Psoas muscle (tissue), 8 donors: ENCODE measurements around the gene LAMP5. TPM values are rescaled to one million over a fixed set of nuclear protein-coding genes. Genes with fewer than 3 reads are reported as not detected.

ENCODE experiments used
- ATAC-seq, 4 donors: fragments of 200-7000 bp; cut with Tn5 transposase; one replicate each; pipeline ENCODE4 v1.9.1; 2020; ENCODE audit warnings: moderate library complexity in 3 of 4, mild to moderate bottlenecking in 2 of 4
- DNase-seq, 2 donors: peaks; one replicate each; pipeline ENCODE4 v3.0.0-alpha.2; 2020
- H3K27ac ChIP-seq: fragments of 200-600 bp; one replicate; pipeline ENCODE4 v1.8.0; 2022
- H3K27me3 ChIP-seq, 3 donors: fragments of 200-600 bp in 1 of 3; one replicate each; pipeline versions ENCODE4 v1.6.1 to v1.8.0; 2013 to 2022; ENCODE audit warnings: low read length in 2 of 3, mild to moderate bottlenecking in 2 of 3, moderate library complexity in 1 of 3; ENCODE audit not compliant: insufficient read depth in 3 of 3
- H3K36me3 ChIP-seq, 2 donors: fragments of 200-600 bp in 1 of 2; one replicate each; pipeline versions ENCODE4 v1.6.1 to v1.8.0; 2013 to 2022; ENCODE audit warnings: low read depth in 1 of 2, mild to moderate bottlenecking in 1 of 2, moderate library complexity in 1 of 2; ENCODE audit not compliant: insufficient read depth in 1 of 2
- H3K4me1 ChIP-seq: fragments of 200-600 bp; one replicate; pipeline ENCODE4 v1.8.0; 2022
- H3K4me3 ChIP-seq: fragments of 200-600 bp; one replicate; pipeline ENCODE4 v1.8.0; 2022; ENCODE audit warnings: mild to moderate bottlenecking
- H3K9me3 ChIP-seq: fragments of 200-600 bp; one replicate; pipeline ENCODE4 v1.8.0; 2022
- CTCF ChIP-seq: fragments of 200-600 bp; IDR thresholded peaks from one replicate; pipeline ENCODE4 v1.8.0; 2022; ENCODE audit warnings: antibody characterized with exemption
- WGBS, 3 donors: extraction: QIAGEN DNeasy Blood & Tissue Kit; methylation state at CpG; one replicate each; pipeline versions ENCODE4 v1.1.6 to v1.1.7; 2013; 5-methylcytosine and 5-hydroxymethylcytosine counted together
- intact Hi-C, 2 donors: fragments of 100-400 bp; cut with DNase I; formaldehyde crosslinking; loops; one replicate each; pipeline versions ENCODE4 v1.11.0 to v1.14.2; 2022
- polyA plus RNA-seq, 3 donors: library from polyadenylated mRNA; stranded (reverse); fragments of 200-250 nt; gene quantifications; one replicate each; pipeline ENCODE4 v1.2.3, GENCODE V29; 2013
- total RNA-seq, 4 donors: library from RNA; stranded (reverse); fragmentation: NEBNext Ultra II Directional in 2 of 4; extraction: Animal tissue kit (Norgen Biotek cat#: 25700) in 2 of 4; gene quantifications; one replicate each; pipeline versions ENCODE4 v1.2.1 to v1.2.4, GENCODE V29; 2021 to 2023
- donor health status: healthy with polysubstance abuse.
- donor health status: DM: no; HTN: no; CAD: no; lungs with moderate emphysema.
- donor health status: Bipolar disorder and iron deficiency.
- donor health status: healthy.
- donor health status: DM: yes; HTN: yes; CAD: no.
- donor health status: DM: no; HTN: no; CAD: no.
- donor health status: DM: no; HTN: no; CAD: no.
- donor health status: DM: yes; HTN: yes; CAD: no.

Gene LAMP5
- total and polyA plus RNA-seq, 7 donors, result 0.01 TPM; not detected in 6

GRCh38 chr20:9518576-9519175 is 4.3 kb downstream of the LAMP5 start:
- Histone ChIP-seq H3K36me3 (no peaks in the 10 kb centered on the region), H3K9me3 (no peaks in the 10 kb centered on the region), H3K27ac (no peak overlapping the region), H3K4me1 (no peaks in the 10 kb centered on the region), H3K27me3 (peaks cover 6 to 64% (median 19%) of the 10 kb centered on the region in 3 donors), H3K4me3 (no peak overlapping the region)
- WGBS, 3 donors, result 22 to 28% (median 23%) methylated on average over 8 of the region's 8 CpGs
- no peak for ATAC-seq
- intact Hi-C loops, result no loop called here
- TF ChIP-seq CTCF, result no peak
- DNase-seq, result no peak

GRCh38 chr20:9520086-9520485 is 5.7 kb downstream of the LAMP5 start:
- Histone ChIP-seq H3K27ac (no peak overlapping the region), H3K9me3 (no peaks in the 10 kb centered on the region), H3K4me3 (no peak overlapping the region), H3K4me1 (no peaks in the 10 kb centered on the region), H3K36me3 (no peaks in the 10 kb centered on the region), H3K27me3 (peaks cover 3 to 54% (median 13%) of the 10 kb centered on the region in 3 donors)
- intact Hi-C loops, result no loop called here
- DNase-seq (no peak), ATAC-seq (no peak)
- no peak for TF ChIP-seq CTCF
- WGBS, 3 donors, result 56 to 64% (median 57%) methylated on average over 4 of the region's 4 CpGs

GRCh38 chr20:9523636-9524035 is 9.2 kb downstream of the LAMP5 start:
- Histone ChIP-seq H3K9me3 (no peaks in the 10 kb centered on the region), H3K27me3 (peaks cover 0 to 28% (median 3%) of the 10 kb centered on the region in 3 donors), H3K4me1 (no peaks in the 10 kb centered on the region), H3K27ac (no peak overlapping the region), H3K36me3 (no peaks in the 10 kb centered on the region), H3K4me3 (no peak overlapping the region)
- intact Hi-C loops, result no loop called here
- ATAC-seq (no peak), DNase-seq (no peak)
- TF ChIP-seq CTCF, result no peak
- 64 to 72% (median 66%) methylated on average over 3 of the region's 3 CpGs for WGBS, 3 donors

GRCh38 chr20:9531581-9531980 is 17.2 kb downstream of the LAMP5 start:
- no peak for DNase-seq
- no peak for TF ChIP-seq CTCF
- H3K27ac ChIP-seq, result no peak overlapping the region
- no peak overlapping the region for H3K4me3 ChIP-seq
- intact Hi-C loops, result no loop called here
- no peak for ATAC-seq
- H3K4me1 ChIP-seq, result no peaks in the 10 kb centered on the region
- H3K36me3 ChIP-seq, result no peaks in the 10 kb centered on the region
- H3K27me3 ChIP-seq, result no peaks in the 10 kb centered on the region
- H3K9me3 ChIP-seq, result no peaks in the 10 kb centered on the region
- 70 to 74% (median 74%) methylated on average over 2 of the region's 2 CpGs for WGBS, 3 donors
